HL-60/S4 (cell line): ENCODE measurements around the gene FMN1.

Source experiments
- in situ Hi-C: fragments of 300-500 bp; cut with MboI; formaldehyde crosslinking; loops from 2 replicates; pipeline ENCODE4 v1.14.3; 2022; ENCODE audit warnings: low sequenced_read_pairs

Gene FMN1

GRCh38 chr15:33027306-33028035 is 167.0 kb downstream of the FMN1 start:
- in situ Hi-C loops: no loop called here

GRCh38 chr15:33026614-33027013 is 167.9 kb downstream of the FMN1 start:
- in situ Hi-C loops: no loop called here

GRCh38 chr15:33022629-33023028 is 171.9 kb downstream of the FMN1 start:
- in situ Hi-C loops: no loop called here

GRCh38 chr15:33021806-33022389 is 172.6 kb downstream of the FMN1 start:
- in situ Hi-C loops: no loop called here

- in situ Hi-C loops: no loop called here
Observed at GRCh38 chr15:33019354-33019981, 175.0 kb downstream of the FMN1 start.

GRCh38 chr15:33016405-33017024 is 178.0 kb downstream of the FMN1 start:
- in situ Hi-C loops: no loop called here

- in situ Hi-C loops: no loop called here
Observed at GRCh38 chr15:33014586-33014985, 179.9 kb downstream of the FMN1 start.

GRCh38 chr15:33013827-33014445 is 180.6 kb downstream of the FMN1 start:
- in situ Hi-C loops: no loop called here

- in situ Hi-C loops: no loop called here
Observed at GRCh38 chr15:33011976-33012375, 182.5 kb downstream of the FMN1 start.

GRCh38 chr15:33009603-33010002 is 184.9 kb downstream of the FMN1 start:
- in situ Hi-C loops: no loop called here

GRCh38 chr15:33009026-33009425 is 185.5 kb downstream of the FMN1 start:
- in situ Hi-C loops: no loop called here

- in situ Hi-C loops: no loop called here
Observed at GRCh38 chr15:33008284-33008995, 186.1 kb downstream of the FMN1 start.

- in situ Hi-C loops: no loop called here
Observed at GRCh38 chr15:33007303-33007855, 187.1 kb downstream of the FMN1 start.

GRCh38 chr15:33005582-33005981 is 188.9 kb downstream of the FMN1 start:
- in situ Hi-C loops: no loop called here

- in situ Hi-C loops: no loop called here
Observed at GRCh38 chr15:33001926-33002325, 192.6 kb downstream of the FMN1 start.

- in situ Hi-C loops: loop anchor here (10.0 kb wide), 1 partner anchor 324 kb away; no protein-coding TSS in a partner anchor
Observed at GRCh38 chr15:32998979-32999672, 195.4 kb downstream of the FMN1 start.

- in situ Hi-C loops: loop anchor here (10.0 kb wide), 1 partner anchor 323 kb away; no protein-coding TSS in a partner anchor
Observed at GRCh38 chr15:32998182-32998581, 196.3 kb downstream of the FMN1 start.

GRCh38 chr15:32994810-32995424 is 199.6 kb downstream of the FMN1 start:
- in situ Hi-C loops: loop anchor here (10.0 kb wide), 1 partner anchor 320 kb away; no protein-coding TSS in a partner anchor

GRCh38 chr15:32993285-32993684 is 201.2 kb downstream of the FMN1 start:
- in situ Hi-C loops: loop anchor here (10.0 kb wide), 1 partner anchor 318 kb away; no protein-coding TSS in a partner anchor
